BJ (cell line): ENCODE data around the gene DDA1. TPM values are rescaled to one million over a fixed set of nuclear protein-coding genes. Genes with fewer than 3 reads are reported as not detected.

Experiments used
- CTCF ChIA-PET: fragments of 350-600 bp; formaldehyde crosslinking; extraction: SDS; loops from one replicate; lab custom pipeline; 2021; ENCODE audit warnings: antibody characterized with exemption, inconsistent platforms; lab: Yijun Ruan, JAX
- POLR2A ChIA-PET: fragments of 300-600 bp; sonication (Branson Sonifier 250); formaldehyde crosslinking; extraction: SDS; loops from one replicate; lab custom pipeline; 2021; ENCODE audit warnings: antibody characterized with exemption; lab: Charles Lee
- DNase-seq: peaks from one replicate; pipeline ENCODE4 v3.0.0-alpha.2; 2011; ENCODE audit warnings: low read depth
- H3K27me3 ChIP-seq: 2 replicates; pipeline ENCODE4 v1.6.0; 2011; ENCODE audit warnings: low read length; ENCODE audit not compliant: control insufficient read depth, insufficient read depth
- H3K36me3 ChIP-seq: 2 replicates; pipeline ENCODE4 v1.5.1; 2011; ENCODE audit warnings: low read length; ENCODE audit not compliant: control insufficient read depth, insufficient read depth
- H3K4me3 ChIP-seq: 2 replicates; pipeline ENCODE4 v1.5.1; 2011; ENCODE audit warnings: low read depth, mild to moderate bottlenecking, control low read depth, low read length
- CTCF ChIP-seq: IDR thresholded peaks from 2 replicates; pipeline ENCODE4 v1.5.1; 2011; ENCODE audit warnings: low read depth, mild to moderate bottlenecking, control low read depth, inconsistent platforms, low read length, moderate library complexity; ENCODE audit not compliant: insufficient read depth
- polyA plus RNA-seq: library from polyadenylated mRNA; depleted of rRNA; stranded (reverse); fragments of >200 nt; gene quantifications from 2 replicates; pipeline ENCODE4 v1.2.3, GENCODE V29; 2011

Gene DDA1
- polyA plus RNA-seq, 1 experiment, result 52.7 TPM

GRCh38 chr19:17302391-17303166, 6.8 kb upstream of the DDA1 start:
- Histone ChIP-seq H3K36me3 (peaks cover 1% of the 10 kb centered on the region), H3K27me3 (no peaks in the 10 kb centered on the region), H3K4me3 (peak overlapping the region; percentile 84)
- DNase-seq, result no peak
- TF ChIP-seq CTCF, result no peak
- ChIA-PET CTCF (interaction anchor here (1.0 to 5.0 kb wide), 5 partner anchors 9 to 171 kb away, joined by 3 to 52 read pairs (median 4); no protein-coding TSS in a partner anchor), POLR2A (interaction anchor here (0.5 kb wide), 1 partner anchor 103 kb away, joined by 3 read pairs; the partner anchor contains the start of gene BST2)

- ChIA-PET POLR2A (no interaction called here), CTCF (interaction anchor here (0.7 to 5.0 kb wide), 11 partner anchors 10 to 170 kb away, joined by 3 to 52 read pairs (median 5); no protein-coding TSS in a partner anchor)
- TF ChIP-seq CTCF, result peak; percentile 51
These were observed 6.0 kb upstream of the DDA1 start, which contains the start of gene ABHD8 for GRCh38 chr19:17303167-17303939. Gene ABHD8 (minus strand): TSS chr19:17303425. CDS start chr19:17301616, 1,809 bp downstream.

GRCh38 chr19:17303940-17304267, 5.5 kb upstream of the DDA1 start:
- ChIA-PET POLR2A (no interaction called here), CTCF (interaction anchor here (1.0 to 5.0 kb wide), 8 partner anchors 11 to 82 kb away, joined by 3 to 52 read pairs (median 6); no protein-coding TSS in a partner anchor)
- no peak for DNase-seq
- no peak for TF ChIP-seq CTCF
- peaks cover under 1% of the 10 kb centered on the region for H3K36me3 ChIP-seq
- H3K27me3 ChIP-seq, result no peaks in the 10 kb centered on the region
- no peak overlapping the region for H3K4me3 ChIP-seq

More at GRCh38 chr19:17303167-17303939, 6.0 kb upstream of the DDA1 start, which contains the start of gene ABHD8:
- Histone ChIP-seq H3K27me3 (no peaks in the 10 kb centered on the region), H3K4me3 (peak within 1 kb of the TSS; percentile 84), H3K36me3 (peaks cover 1% of the 10 kb centered on the region)
- DNase-seq, result peak; percentile 70

- no peaks in the 10 kb centered on the region for H3K27me3 ChIP-seq
- POLR2A ChIA-PET, result interaction anchor here (0.6 to 0.7 kb wide), 2 partner anchors 40 to 1575 kb away, joined by 3 to 4 read pairs; no protein-coding TSS in a partner anchor
- H3K36me3 ChIP-seq, result no peaks in the 10 kb centered on the region; the same call in 1 of the 2 replicates
- no peak for TF ChIP-seq CTCF
- DNase-seq, result no peak
- H3K4me3 ChIP-seq, result no peak overlapping the region
- CTCF ChIA-PET, result interaction anchor here (0.7 to 5.0 kb wide), 14 partner anchors 11 to 113 kb away, joined by 3 to 52 read pairs (median 3); partner anchors contain the start of gene BABAM1
These were observed 4.8 kb upstream of the DDA1 start for GRCh38 chr19:17304386-17305215.
